ENCODE data around the gene PRPF40B.

Gene PRPF40B

DNA sequence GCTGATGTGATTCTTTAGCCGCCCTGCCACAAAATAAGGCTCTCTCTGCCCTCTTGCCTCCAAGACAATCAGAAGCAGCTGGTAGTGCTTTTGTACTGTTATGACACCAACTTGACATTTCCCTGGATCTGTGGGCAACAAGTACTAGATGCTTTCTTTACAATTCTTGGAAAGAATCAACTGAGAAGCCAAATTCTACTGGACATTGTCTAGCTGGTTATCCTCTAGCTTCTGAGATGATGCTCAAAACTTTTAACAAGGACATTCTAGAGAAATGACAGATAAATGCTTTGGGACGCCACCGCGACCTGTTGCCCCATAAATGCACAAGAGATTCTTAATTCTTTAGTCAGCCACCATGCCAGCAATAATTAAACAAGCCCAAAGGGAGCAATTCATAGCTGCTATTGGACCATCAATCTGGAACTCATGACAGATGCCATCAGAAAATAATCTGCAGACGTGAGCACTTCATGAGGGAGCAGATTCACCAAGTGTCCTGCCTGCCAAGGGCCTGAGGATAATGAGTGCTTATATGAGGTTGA is 61.0 kb downstream of the PRPF40B start:
- DNase-seq (ENCODE audit: low spot score): no peak

DNA sequence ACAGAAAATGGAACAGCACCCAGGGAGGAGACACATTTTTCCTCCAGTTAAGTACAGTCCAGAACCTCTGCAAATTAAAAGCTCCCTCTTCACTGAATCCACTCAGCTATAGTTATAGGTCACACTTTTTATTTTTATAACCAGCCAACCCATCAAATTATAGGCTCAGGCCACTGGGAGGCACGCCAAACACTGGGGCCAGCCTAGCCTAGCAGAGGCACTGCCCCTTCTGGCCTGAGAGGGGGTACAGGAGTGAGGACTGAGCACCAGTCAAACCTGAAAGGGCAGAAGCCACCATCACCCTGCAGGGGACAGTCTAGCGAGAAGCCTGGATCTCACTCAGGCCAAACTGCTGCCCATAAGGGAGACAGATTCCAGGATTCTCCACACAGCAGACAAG is 64.6 kb downstream of the PRPF40B start:
- DNase-seq (ENCODE audit: low spot score): no peak

DNA sequence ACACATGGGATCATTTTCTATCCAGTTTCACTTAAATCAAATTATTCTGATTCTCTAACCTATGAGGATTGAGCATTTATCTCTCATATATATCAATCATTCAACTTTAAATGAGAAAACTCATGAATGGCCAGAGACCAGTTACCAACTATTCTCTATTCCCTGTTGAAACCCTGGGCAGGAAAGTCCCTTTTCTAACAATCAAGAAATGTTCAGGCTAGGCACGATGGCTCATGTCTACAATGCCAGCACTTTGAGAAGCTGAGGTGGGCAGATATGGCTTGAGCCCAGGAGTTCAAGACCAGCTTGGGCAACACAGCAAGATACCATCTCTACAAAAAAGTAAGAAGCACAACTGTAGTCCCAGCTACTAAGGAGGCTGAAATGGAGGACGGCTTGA is 65.9 kb downstream of the PRPF40B start:
- DNase-seq (ENCODE audit: low spot score): no peak

DNA sequence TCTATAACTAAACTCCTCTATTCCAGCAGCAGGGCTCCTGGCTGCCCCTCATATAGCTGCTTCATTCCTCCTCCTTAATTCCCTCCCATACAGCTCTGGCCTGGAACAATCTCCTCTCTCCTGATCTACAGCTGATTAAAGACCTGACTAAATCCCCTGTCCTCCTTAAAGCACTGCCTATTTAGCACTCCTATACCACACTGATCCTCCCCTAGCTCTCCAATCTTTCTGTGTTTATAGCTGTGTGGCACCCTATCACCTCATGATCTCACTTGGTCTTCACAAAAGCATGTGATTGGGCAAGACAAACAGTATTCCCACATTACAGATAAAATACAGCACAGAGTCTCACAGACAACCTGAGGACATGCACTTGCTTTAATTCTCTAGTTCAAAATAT is 66.4 kb downstream of the PRPF40B start:
- no peak for DNase-seq (ENCODE audit: low spot score)

DNA sequence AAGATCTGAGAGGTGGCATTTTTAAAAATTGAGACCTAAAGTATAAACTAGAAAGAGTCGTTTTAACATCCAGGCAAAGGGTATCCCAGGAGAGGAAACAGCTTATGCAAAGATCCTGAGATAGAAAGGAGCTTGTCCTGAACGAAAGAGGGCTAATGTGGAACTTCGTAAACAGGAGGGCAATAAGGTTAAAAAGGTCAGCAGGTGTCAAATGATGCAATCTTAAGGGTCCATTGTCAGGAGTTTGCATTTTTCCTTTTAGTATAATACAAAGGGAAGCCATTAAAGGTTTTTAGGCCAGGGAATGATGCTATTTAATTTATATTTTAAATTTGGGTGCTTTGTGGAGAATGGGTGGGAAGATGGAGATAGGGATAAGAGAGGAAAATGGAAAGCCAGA is 69.5 kb downstream of the PRPF40B start:
- no peak for DNase-seq (ENCODE audit: low spot score)

DNA sequence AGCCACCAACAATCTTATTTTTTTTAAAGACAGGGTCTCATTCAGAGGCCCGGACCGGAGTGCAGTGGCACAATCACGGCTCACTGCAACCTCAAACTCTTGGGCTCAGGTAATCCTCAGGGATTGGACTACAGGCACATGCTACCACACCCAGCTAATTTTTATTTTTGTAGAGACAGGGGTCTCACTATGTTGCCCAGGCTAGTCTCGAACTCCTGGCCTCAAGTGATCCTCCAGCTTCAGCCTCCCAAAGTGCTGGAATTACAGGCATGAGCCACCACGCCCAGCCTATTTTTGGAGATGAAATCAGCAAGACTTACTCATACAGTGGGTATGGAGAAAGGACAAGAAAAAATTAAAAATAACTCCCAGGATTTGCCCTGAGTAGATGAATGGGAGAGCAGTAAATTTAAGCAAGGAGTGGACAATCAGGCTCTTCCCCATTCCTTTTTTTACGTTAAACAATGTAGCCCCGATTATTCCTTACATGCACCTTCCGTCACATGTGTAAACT is 70.6 kb downstream of the PRPF40B start:
- no peak for DNase-seq (ENCODE audit: low spot score)

Data from hematopoietic multipotent progenitor cell treated with erythropoietin and hydrocortisone succinate and interleukin-3 and kit ligand, for 15 days (in vitro differentiated cells).